SK-N-SH (cell line): Measurements from ENCODE around the gene MAPK1. TPM values are rescaled to one million over a fixed set of nuclear protein-coding genes. Genes with fewer than 3 reads are reported as not detected.

Experiments
- CTCF ChIA-PET: fragments of 300-600, 350-600 bp; formaldehyde crosslinking; extraction: SDS; loops from one replicate; lab custom pipeline; 2021; lab: Yijun Ruan, JAX
- POLR2A ChIA-PET: fragments of 350-600 bp; sonication (Branson Sonifier 250); formaldehyde crosslinking; extraction: SDS; loops from one replicate; lab custom pipeline; 2020; ENCODE audit warnings: antibody characterized with exemption, inconsistent platforms; lab: Yijun Ruan, JAX
- DNase-seq: peaks from one replicate; pipeline ENCODE4 v3.0.0; 2012
- H2AFZ ChIP-seq: fragments of 200-600 bp; sonication (generic); 2 replicates; pipeline ENCODE4 v1.8.1; 2016; ENCODE audit warnings: antibody characterized with exemption, mild to moderate bottlenecking, low read depth
- H3F3A ChIP-seq: fragments of 200-600 bp; sonication (generic); replicated peaks from 2 replicates; pipeline ENCODE3; 2016; ENCODE audit warnings: antibody characterized with exemption, mild to moderate bottlenecking; ENCODE audit not compliant: insufficient read depth
- H3K27ac ChIP-seq, 2 experiments: fragments of 200-500 bp in 1 of 2; fragments of 200-600 bp in 1 of 2; sonication (Bioruptor generic) in 1 of 2; sonication (generic), shearing (Covaris generic) in 1 of 2; 2 replicates each; pipeline versions ENCODE4 v1.5.1 to v1.6.1; 2014 to 2016; ENCODE audit warnings: low read depth in 2 of 2, inconsistent platforms in 1 of 2, low read length in 1 of 2, mild to moderate bottlenecking in 1 of 2, mixed read lengths in 1 of 2
- H3K27me3 ChIP-seq: fragments of 200-600 bp; sonication (generic), shearing (Covaris generic); 2 replicates; pipeline ENCODE4 v1.6.1; 2016; ENCODE audit warnings: mixed run types; ENCODE audit not compliant: insufficient read depth
- H3K36me3 ChIP-seq, 2 experiments: fragments of 200-500 bp in 1 of 2; fragments of 200-600 bp in 1 of 2; sonication (Bioruptor generic) in 1 of 2; sonication (generic) in 1 of 2; replicated peaks in 1 of 2; 2 replicates each; pipeline versions ENCODE3 to v1.5.1; 2014 to 2016; ENCODE audit warnings: low read length in 1 of 2, mild to moderate bottlenecking in 1 of 2; ENCODE audit not compliant: insufficient read depth in 2 of 2, control insufficient read depth in 1 of 2
- H3K4me1 ChIP-seq, 2 experiments: fragments of 200-500 bp in 1 of 2; fragments of 200-600 bp in 1 of 2; sonication (Bioruptor generic) in 1 of 2; sonication (generic), shearing (Covaris generic) in 1 of 2; 2 replicates each; pipeline versions ENCODE4 v1.5.1 to v1.6.1; 2014 to 2016; ENCODE audit warnings: low read depth in 1 of 2, low read length in 1 of 2, mixed run types in 1 of 2; ENCODE audit not compliant: insufficient read depth in 2 of 2, control insufficient read depth in 1 of 2
- H3K4me2 ChIP-seq: fragments of 200-600 bp; sonication (generic), shearing (Covaris generic); 2 replicates; pipeline ENCODE4 v1.6.1; 2017; ENCODE audit warnings: mixed run types
- H3K4me3 ChIP-seq, 2 experiments: fragments of 200-500 bp in 1 of 2; fragments of 200-600 bp in 1 of 2; sonication (Bioruptor generic) in 1 of 2; sonication (generic), shearing (Covaris generic) in 1 of 2; 2 replicates each; pipeline versions ENCODE4 v1.5.1 to v1.8.1; 2014 to 2016; ENCODE audit warnings: low read depth in 2 of 2, inconsistent platforms in 1 of 2, low read length in 1 of 2, mild to moderate bottlenecking in 1 of 2, mixed read lengths in 1 of 2, moderate library complexity in 1 of 2
- H3K79me2 ChIP-seq: fragments of 200-600 bp; sonication (generic); 2 replicates; pipeline ENCODE4 v1.8.1; 2017; ENCODE audit warnings: mild to moderate bottlenecking; ENCODE audit not compliant: insufficient read depth
- H3K9ac ChIP-seq: fragments of 200-600 bp; sonication (generic); 2 replicates; pipeline ENCODE4 v1.6.1; 2017; ENCODE audit warnings: mixed run types
- H3K9me2 ChIP-seq: fragments of 200-600 bp; sonication (generic); 2 replicates; pipeline ENCODE4 v1.6.1; 2017; ENCODE audit warnings: mixed run types
- H3K9me3 ChIP-seq: fragments of 200-600 bp; sonication (generic); 2 replicates; pipeline ENCODE4 v1.6.1; 2017; ENCODE audit warnings: mixed run types, mild to moderate bottlenecking, moderate library complexity
- H4K20me1 ChIP-seq: fragments of 200-600 bp; sonication (generic); 2 replicates; pipeline ENCODE4 v1.6.1; 2017; ENCODE audit warnings: mild to moderate bottlenecking, mixed run types; ENCODE audit not compliant: insufficient read depth
- MEF2A ChIP-seq: IDR thresholded peaks from 2 replicates; pipeline ENCODE4 v1.4.0; 2012; ENCODE audit warnings: low read depth, borderline replicate concordance
- MXI1 ChIP-seq: IDR thresholded peaks from 2 replicates; pipeline ENCODE4 v1.6.1; 2012; ENCODE audit warnings: mild to moderate bottlenecking, low read depth, low read length, improper control_type of control experiment
- NFIC ChIP-seq: IDR thresholded peaks from 2 replicates; pipeline ENCODE4 v1.4.0; 2012; ENCODE audit warnings: borderline replicate concordance
- NRF1 ChIP-seq: IDR thresholded peaks from 2 replicates; pipeline ENCODE4 v1.6.1; 2012; ENCODE audit warnings: low read depth, mild to moderate bottlenecking, low read length
- RCOR1 ChIP-seq: fragments of 150-350 bp; IDR thresholded peaks from 2 replicates; pipeline ENCODE4 v1.6.1; 2017; ENCODE audit warnings: antibody characterized with exemption, low read length
- SIN3A ChIP-seq: IDR thresholded peaks from 2 replicates; pipeline ENCODE4 v1.6.1; 2012; ENCODE audit warnings: low read depth, mild to moderate bottlenecking, low read length, moderate library complexity, borderline replicate concordance
- SMC3 ChIP-seq: IDR thresholded peaks from 2 replicates; pipeline ENCODE4 v1.6.1; 2012; ENCODE audit warnings: low read depth, low read length, improper control_type of control experiment
- TCF12 ChIP-seq: IDR thresholded peaks from 2 replicates; pipeline ENCODE4 v1.4.0; 2012
- WGBS: methylation state at CpG from one replicate; pipeline ENCODE4 v1.1.6; 2017; ENCODE audit warnings: low lambda C conversion rate; 5-methylcytosine and 5-hydroxymethylcytosine counted together
- polyA plus RNA-seq, 3 experiments: library from polyadenylated mRNA; depleted of rRNA; stranded (reverse); fragments of >200 nt; gene quantifications; 2 replicates each; pipeline ENCODE4 v1.2.3, GENCODE V29; 2012
- TF ChIP-seq, protein P1 (sequence below): IDR thresholded peaks from 2 replicates; pipeline ENCODE4; 2012
- TF ChIP-seq, protein P2 (sequence below): fragments of 150-350 bp; IDR thresholded peaks from 2 replicates; pipeline ENCODE4 v1.6.1; 2016; ENCODE audit warnings: mild to moderate bottlenecking, low read depth, low read length
- TF ChIP-seq, protein P3 (sequence below): fragments of 200-600 bp; sonication (generic); IDR thresholded peaks from 2 replicates; pipeline ENCODE4 v1.6.1; 2017; ENCODE audit warnings: antibody characterized with exemption, mild to moderate bottlenecking, moderate library complexity
- TF ChIP-seq, protein P4 (sequence below): IDR thresholded peaks from 2 replicates; pipeline ENCODE4 v1.6.1; 2012; ENCODE audit warnings: mild to moderate bottlenecking, low read depth, low read length, moderate library complexity

The MAPK1 gene
- polyA plus RNA-seq, 1 of the 3 experiments (the other 2 are of a cell fraction), result 25.6 TPM

DNA sequence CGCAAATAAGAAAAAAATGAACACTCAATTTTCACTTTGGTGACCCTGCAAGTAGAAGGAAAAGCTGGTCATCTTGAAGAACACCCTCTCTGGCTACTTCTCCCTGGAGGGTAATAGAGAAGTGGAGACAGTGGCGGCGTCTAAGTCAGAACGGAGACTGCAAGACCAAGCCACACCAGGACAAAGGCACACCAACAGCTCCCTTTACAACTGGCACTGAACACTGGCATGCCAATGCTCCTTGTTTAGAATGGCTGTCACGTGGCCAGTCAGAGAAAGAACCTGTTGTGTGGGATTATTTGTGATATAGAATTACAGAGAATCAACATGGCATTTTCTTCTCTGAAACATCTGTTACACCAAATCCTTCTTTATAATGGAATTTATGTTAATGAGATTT, 70.6 kb downstream of the MAPK1 start:
- H4K20me1 ChIP-seq, result no peaks in the 10 kb centered on the region; the same call in 1 of the 2 replicates
- WGBS, result 92% methylated on average over 4 of the region's 5 CpGs
- no peak overlapping the region for H3K9ac ChIP-seq
- H2AFZ ChIP-seq, result no peak overlapping the region
- peaks cover 19 to 68% of the 10 kb centered on the region in 2 experiments for H3K36me3 ChIP-seq
- no peaks in the 10 kb centered on the region for H3K9me3 ChIP-seq
- H3K4me3 ChIP-seq, result no peak overlapping the region
- no peaks in the 10 kb centered on the region for H3K27me3 ChIP-seq
- H3K4me1 ChIP-seq, result peaks cover 0 to 15% of the 10 kb centered on the region in 2 experiments; a peak in 2 of 4 replicates
- CTCF ChIA-PET, result interaction anchor here (1.2 kb wide), 1 partner anchor 10 kb away, joined by 3 read pairs; no protein-coding TSS in a partner anchor
- peaks cover 41% of the 10 kb centered on the region for H3K79me2 ChIP-seq
- peak overlapping the region in 1 of 2 experiments; percentile 72; a peak in 1 of 4 replicates for H3K27ac ChIP-seq
- no peaks in the 10 kb centered on the region for H3K9me2 ChIP-seq
- H3K4me2 ChIP-seq, result no peak overlapping the region
- POLR2A ChIA-PET, result no interaction called here
- TF ChIP-seq, protein P1, sequence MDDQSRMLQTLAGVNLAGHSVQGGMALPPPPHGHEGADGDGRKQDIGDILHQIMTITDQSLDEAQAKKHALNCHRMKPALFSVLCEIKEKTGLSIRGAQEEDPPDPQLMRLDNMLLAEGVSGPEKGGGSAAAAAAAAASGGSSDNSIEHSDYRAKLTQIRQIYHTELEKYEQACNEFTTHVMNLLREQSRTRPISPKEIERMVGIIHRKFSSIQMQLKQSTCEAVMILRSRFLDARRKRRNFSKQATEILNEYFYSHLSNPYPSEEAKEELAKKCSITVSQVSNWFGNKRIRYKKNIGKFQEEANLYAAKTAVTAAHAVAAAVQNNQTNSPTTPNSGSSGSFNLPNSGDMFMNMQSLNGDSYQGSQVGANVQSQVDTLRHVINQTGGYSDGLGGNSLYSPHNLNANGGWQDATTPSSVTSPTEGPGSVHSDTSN, result no peak
- TF ChIP-seq MXI1 (no peak), SMC3 (no peak), SIN3A (no peak), NFIC (no peak), NRF1 (no peak), TCF12 (no peak), RCOR1 (no peak), MEF2A (no peak)
- TF ChIP-seq, protein P2, sequence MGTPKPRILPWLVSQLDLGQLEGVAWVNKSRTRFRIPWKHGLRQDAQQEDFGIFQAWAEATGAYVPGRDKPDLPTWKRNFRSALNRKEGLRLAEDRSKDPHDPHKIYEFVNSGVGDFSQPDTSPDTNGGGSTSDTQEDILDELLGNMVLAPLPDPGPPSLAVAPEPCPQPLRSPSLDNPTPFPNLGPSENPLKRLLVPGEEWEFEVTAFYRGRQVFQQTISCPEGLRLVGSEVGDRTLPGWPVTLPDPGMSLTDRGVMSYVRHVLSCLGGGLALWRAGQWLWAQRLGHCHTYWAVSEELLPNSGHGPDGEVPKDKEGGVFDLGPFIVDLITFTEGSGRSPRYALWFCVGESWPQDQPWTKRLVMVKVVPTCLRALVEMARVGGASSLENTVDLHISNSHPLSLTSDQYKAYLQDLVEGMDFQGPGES, result no peak
- TF ChIP-seq, protein P3, sequence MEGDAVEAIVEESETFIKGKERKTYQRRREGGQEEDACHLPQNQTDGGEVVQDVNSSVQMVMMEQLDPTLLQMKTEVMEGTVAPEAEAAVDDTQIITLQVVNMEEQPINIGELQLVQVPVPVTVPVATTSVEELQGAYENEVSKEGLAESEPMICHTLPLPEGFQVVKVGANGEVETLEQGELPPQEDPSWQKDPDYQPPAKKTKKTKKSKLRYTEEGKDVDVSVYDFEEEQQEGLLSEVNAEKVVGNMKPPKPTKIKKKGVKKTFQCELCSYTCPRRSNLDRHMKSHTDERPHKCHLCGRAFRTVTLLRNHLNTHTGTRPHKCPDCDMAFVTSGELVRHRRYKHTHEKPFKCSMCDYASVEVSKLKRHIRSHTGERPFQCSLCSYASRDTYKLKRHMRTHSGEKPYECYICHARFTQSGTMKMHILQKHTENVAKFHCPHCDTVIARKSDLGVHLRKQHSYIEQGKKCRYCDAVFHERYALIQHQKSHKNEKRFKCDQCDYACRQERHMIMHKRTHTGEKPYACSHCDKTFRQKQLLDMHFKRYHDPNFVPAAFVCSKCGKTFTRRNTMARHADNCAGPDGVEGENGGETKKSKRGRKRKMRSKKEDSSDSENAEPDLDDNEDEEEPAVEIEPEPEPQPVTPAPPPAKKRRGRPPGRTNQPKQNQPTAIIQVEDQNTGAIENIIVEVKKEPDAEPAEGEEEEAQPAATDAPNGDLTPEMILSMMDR, result no peak
- TF ChIP-seq, protein P4, sequence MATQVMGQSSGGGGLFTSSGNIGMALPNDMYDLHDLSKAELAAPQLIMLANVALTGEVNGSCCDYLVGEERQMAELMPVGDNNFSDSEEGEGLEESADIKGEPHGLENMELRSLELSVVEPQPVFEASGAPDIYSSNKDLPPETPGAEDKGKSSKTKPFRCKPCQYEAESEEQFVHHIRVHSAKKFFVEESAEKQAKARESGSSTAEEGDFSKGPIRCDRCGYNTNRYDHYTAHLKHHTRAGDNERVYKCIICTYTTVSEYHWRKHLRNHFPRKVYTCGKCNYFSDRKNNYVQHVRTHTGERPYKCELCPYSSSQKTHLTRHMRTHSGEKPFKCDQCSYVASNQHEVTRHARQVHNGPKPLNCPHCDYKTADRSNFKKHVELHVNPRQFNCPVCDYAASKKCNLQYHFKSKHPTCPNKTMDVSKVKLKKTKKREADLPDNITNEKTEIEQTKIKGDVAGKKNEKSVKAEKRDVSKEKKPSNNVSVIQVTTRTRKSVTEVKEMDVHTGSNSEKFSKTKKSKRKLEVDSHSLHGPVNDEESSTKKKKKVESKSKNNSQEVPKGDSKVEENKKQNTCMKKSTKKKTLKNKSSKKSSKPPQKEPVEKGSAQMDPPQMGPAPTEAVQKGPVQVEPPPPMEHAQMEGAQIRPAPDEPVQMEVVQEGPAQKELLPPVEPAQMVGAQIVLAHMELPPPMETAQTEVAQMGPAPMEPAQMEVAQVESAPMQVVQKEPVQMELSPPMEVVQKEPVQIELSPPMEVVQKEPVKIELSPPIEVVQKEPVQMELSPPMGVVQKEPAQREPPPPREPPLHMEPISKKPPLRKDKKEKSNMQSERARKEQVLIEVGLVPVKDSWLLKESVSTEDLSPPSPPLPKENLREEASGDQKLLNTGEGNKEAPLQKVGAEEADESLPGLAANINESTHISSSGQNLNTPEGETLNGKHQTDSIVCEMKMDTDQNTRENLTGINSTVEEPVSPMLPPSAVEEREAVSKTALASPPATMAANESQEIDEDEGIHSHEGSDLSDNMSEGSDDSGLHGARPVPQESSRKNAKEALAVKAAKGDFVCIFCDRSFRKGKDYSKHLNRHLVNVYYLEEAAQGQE, result no peak
- TF ChIP-seq, all 33 proteins: peak for 0
- no peak for DNase-seq
- peaks cover 18% of the 10 kb centered on the region for H3F3A ChIP-seq
